ENCODE measurements around the gene TMEM266.

- TF ChIP-seq CTCF (conservative IDR thresholded peaks at IDR 0.05; ENCODE audit: low read depth, low read length), result no peak
- no peak for TF ChIP-seq EZH2 (IDR thresholded peaks at IDR 0.05; ENCODE audit: low read length, unreplicated experiment)
- TF ChIP-seq EZH2phosphoT487 (IDR thresholded peaks at IDR 0.05; ENCODE audit: borderline replicate concordance, low read length), result no peak
Measured at GRCh38 chr15:76150513-76150912, 90.7 kb downstream of the TMEM266 start.
